Neural progenitor cell (in vitro differentiated cells): Measurements from ENCODE around the gene BCL7B. TPM values are rescaled to one million over a fixed set of nuclear protein-coding genes. Genes with fewer than 3 reads are reported as not detected.
"Not testable (repeated sequence)": the region's sequence is repeated elsewhere in the genome, so short reads cannot be mapped to it uniquely, and the experiment has no call there.

Experiments used
- DNase-seq: peaks from one replicate; pipeline ENCODE4 v3.0.0-alpha.2; 2016; ENCODE audit warnings: low spot score
- H2AFZ ChIP-seq: fragments of 200-600 bp; sonication (generic); replicated peaks from 2 replicates; pipeline ENCODE4 v1.6.1; 2016; ENCODE audit warnings: antibody characterized with exemption
- H3F3A ChIP-seq: fragments of 200-600 bp; sonication (generic); 2 replicates; pipeline ENCODE4 v1.6.1; 2016; ENCODE audit warnings: antibody characterized with exemption, low read depth
- H3K27ac ChIP-seq: fragments of 200-600 bp; sonication (generic); 2 replicates; pipeline ENCODE4 v1.5.1; 2016; ENCODE audit warnings: mild to moderate bottlenecking
- H3K27me3 ChIP-seq: fragments of 200-600 bp; sonication (generic); 2 replicates; pipeline ENCODE4 v1.6.1; 2016; ENCODE audit warnings: mild to moderate bottlenecking, moderate library complexity
- H3K36me3 ChIP-seq: fragments of 200-600 bp; sonication (generic); 2 replicates; pipeline ENCODE4 v1.5.1; 2016
- H3K4me1 ChIP-seq: fragments of 200-600 bp; sonication (generic); 2 replicates; pipeline ENCODE4 v1.6.1; 2016; ENCODE audit warnings: mixed run types
- H3K4me2 ChIP-seq: fragments of 200-600 bp; sonication (generic); 2 replicates; pipeline ENCODE4 v1.6.1; 2016
- H3K4me3 ChIP-seq: fragments of 200-600 bp; sonication (generic); 2 replicates; pipeline ENCODE4 v1.5.1; 2016
- H3K79me2 ChIP-seq: fragments of 200-600 bp; sonication (generic); 2 replicates; pipeline ENCODE4 v1.6.1; 2016; ENCODE audit warnings: low read depth
- H3K9ac ChIP-seq: fragments of 200-600 bp; sonication (generic); 2 replicates; pipeline ENCODE4 v1.6.1; 2016
- H3K9me3 ChIP-seq: fragments of 200-600 bp; sonication (generic); 2 replicates; pipeline ENCODE4 v1.5.1; 2016; ENCODE audit warnings: low read depth
- H4K20me1 ChIP-seq: fragments of 200-600 bp; sonication (generic); 2 replicates; pipeline ENCODE4 v1.6.1; 2016; ENCODE audit warnings: low read depth
- H3K27ac Mint-ChIP-seq: 3 replicates; pipeline ENCODE4 v1.8.0; 2021; ENCODE audit warnings: mixed read lengths
- H3K27me3 Mint-ChIP-seq: 2 replicates; pipeline ENCODE4 v1.8.0; 2022; ENCODE audit warnings: low read depth, mild to moderate bottlenecking, inconsistent platforms, moderate library complexity, mixed read lengths; ENCODE audit not compliant: insufficient read depth
- H3K36me3 Mint-ChIP-seq: 3 replicates; pipeline ENCODE4 v1.8.0; 2021; ENCODE audit warnings: mixed read lengths
- H3K4me1 Mint-ChIP-seq: 3 replicates; pipeline ENCODE4 v1.8.0; 2021; ENCODE audit warnings: mixed read lengths
- H3K4me3 Mint-ChIP-seq: 3 replicates; pipeline ENCODE4 v1.8.0; 2021; ENCODE audit warnings: mild to moderate bottlenecking, moderate library complexity, mixed read lengths
- H3K9me3 Mint-ChIP-seq: 3 replicates; pipeline ENCODE4 v1.8.0; 2020; ENCODE audit warnings: mixed read lengths
- EZH2 ChIP-seq: fragments of 200-600 bp; sonication (generic); IDR thresholded peaks from 2 replicates; pipeline ENCODE4 v1.6.1; 2017; ENCODE audit warnings: antibody characterized with exemption, mild to moderate bottlenecking, moderate library complexity
- EZH2phosphoT487 ChIP-seq: fragments of 200-600 bp; sonication (generic); IDR thresholded peaks from 2 replicates; pipeline ENCODE4 v1.6.1; 2017; ENCODE audit warnings: antibody characterized with exemption
- total RNA-seq: library from RNA; depleted of rRNA; stranded (reverse); fragments of >200 nt; gene quantifications from 2 replicates; pipeline ENCODE4 v1.2.3, GENCODE V29; 2015; ENCODE audit warnings: low replicate concordance
- TF ChIP-seq, protein P1 (sequence below): fragments of 200-600 bp; sonication (generic); IDR thresholded peaks from 2 replicates; pipeline ENCODE4 v1.5.1; 2017; ENCODE audit warnings: antibody characterized with exemption, mild to moderate bottlenecking

Gene BCL7B
- total RNA-seq, 1 donor from 2014 or later = 10.4 TPM

DNA sequence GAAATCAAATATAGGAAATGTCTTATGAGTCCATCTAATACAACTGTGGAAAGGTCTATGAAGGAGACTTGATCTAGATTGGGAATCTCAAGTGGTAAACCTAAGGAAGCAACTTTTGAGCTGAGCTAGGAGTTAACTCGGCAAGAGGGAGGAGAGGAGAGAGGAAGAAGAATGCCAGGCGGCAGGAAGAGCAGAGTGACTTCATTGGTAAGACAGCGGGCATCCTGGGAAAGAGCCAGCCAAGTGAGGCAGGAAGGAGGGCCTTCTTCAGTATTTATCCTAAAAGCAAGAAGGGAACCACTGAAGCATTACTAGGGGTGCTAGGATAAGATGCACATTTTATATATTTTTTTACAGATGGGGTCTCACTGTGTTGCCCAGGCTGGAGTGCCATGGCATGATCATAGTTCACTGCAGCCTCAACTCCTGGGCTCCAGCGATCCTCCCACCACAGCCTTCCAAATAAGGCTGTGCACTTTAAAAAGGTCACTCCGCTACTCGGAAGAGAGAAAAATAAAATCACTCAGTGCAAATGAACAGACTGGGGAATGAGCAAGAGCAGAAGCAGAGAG lies 2.0 kb downstream of the BCL7B start:
- H3K9me3 Mint-ChIP-seq = no peaks in the 10 kb centered on the region
- no peak overlapping the region for H3K4me2 ChIP-seq
- TF ChIP-seq EZH2phosphoT487 (no peak), EZH2 (no peak)
- TF ChIP-seq, protein P1, sequence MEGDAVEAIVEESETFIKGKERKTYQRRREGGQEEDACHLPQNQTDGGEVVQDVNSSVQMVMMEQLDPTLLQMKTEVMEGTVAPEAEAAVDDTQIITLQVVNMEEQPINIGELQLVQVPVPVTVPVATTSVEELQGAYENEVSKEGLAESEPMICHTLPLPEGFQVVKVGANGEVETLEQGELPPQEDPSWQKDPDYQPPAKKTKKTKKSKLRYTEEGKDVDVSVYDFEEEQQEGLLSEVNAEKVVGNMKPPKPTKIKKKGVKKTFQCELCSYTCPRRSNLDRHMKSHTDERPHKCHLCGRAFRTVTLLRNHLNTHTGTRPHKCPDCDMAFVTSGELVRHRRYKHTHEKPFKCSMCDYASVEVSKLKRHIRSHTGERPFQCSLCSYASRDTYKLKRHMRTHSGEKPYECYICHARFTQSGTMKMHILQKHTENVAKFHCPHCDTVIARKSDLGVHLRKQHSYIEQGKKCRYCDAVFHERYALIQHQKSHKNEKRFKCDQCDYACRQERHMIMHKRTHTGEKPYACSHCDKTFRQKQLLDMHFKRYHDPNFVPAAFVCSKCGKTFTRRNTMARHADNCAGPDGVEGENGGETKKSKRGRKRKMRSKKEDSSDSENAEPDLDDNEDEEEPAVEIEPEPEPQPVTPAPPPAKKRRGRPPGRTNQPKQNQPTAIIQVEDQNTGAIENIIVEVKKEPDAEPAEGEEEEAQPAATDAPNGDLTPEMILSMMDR = no peak
- H3K4me1 ChIP-seq = no peaks in the 10 kb centered on the region
- H3K9ac ChIP-seq = no peak overlapping the region
- H3K4me3 ChIP-seq = no peak overlapping the region
- H3K4me1 Mint-ChIP-seq = peaks cover 19% of the 10 kb centered on the region
- H3K9me3 ChIP-seq = no peaks in the 10 kb centered on the region
- H3K27ac Mint-ChIP-seq = no peak overlapping the region
- H3K27me3 ChIP-seq = peaks cover 20% of the 10 kb centered on the region
- H3K79me2 ChIP-seq = peaks cover 60% of the 10 kb centered on the region
- no peak overlapping the region for H3K27ac ChIP-seq
- H3K4me3 Mint-ChIP-seq = peak overlapping the region; percentile 94
- H3K36me3 Mint-ChIP-seq = peaks cover 8% of the 10 kb centered on the region
- no peak overlapping the region for H2AFZ ChIP-seq
- peaks cover 23% of the 10 kb centered on the region for H3F3A ChIP-seq
- peaks cover 16% of the 10 kb centered on the region for H4K20me1 ChIP-seq
- H3K27me3 Mint-ChIP-seq = peaks cover 7% of the 10 kb centered on the region
- DNase-seq = no peak
- H3K36me3 ChIP-seq = peaks cover 9% of the 10 kb centered on the region

DNA sequence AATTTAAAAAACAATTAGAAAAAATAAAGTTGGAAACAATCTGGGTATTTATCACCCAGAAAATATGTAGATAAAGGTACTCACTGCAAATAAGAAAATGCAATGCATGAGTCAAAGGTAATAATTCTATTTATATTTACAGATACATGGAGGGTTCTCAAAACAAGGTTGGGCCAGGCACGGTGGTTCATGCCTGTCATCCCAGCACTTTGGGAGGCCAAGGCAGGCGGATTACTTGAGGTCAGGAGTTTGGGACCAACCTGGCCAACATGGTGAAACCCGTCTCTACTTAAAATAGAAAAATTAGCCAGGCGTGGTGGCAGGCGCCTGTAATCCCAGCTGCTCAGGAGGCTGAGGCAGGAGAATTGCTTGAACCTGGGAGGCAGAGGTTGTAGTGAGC lies 7.4 kb downstream of the BCL7B start:
- peaks cover 84% of the 10 kb centered on the region for H3K79me2 ChIP-seq
- H3K9ac ChIP-seq, H3K4me1 ChIP-seq, H3K27me3 Mint-ChIP-seq, H4K20me1 ChIP-seq, H3K36me3 ChIP-seq, DNase-seq, H3K27ac Mint-ChIP-seq, H3K27me3 ChIP-seq, H3K9me3 Mint-ChIP-seq, H3K9me3 ChIP-seq, H3K4me3 Mint-ChIP-seq, H3K4me1 Mint-ChIP-seq, H3K27ac ChIP-seq, H3K4me3 ChIP-seq, H3F3A ChIP-seq, H2AFZ ChIP-seq, H3K4me2 ChIP-seq: not testable (repeated sequence)
- H3K36me3 Mint-ChIP-seq = peaks cover 19% of the 10 kb centered on the region

DNA sequence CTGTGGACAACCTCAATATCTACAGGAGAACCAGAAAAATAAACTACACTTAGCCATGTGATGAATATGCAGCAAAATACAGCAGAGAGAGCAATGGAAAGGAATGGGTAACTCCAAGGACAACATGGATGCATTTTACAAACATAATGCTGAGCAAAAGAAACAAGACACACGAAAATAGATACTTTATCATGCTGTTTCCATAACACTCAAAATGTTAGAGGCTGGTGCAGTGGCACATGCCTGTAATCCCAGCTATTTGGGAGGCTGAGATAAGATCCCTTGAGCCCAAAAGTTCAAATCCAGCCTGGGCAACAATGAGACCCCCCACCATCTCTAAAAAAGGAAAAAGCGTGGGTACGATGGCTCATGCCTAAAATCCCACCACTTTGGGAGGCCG lies 8.3 kb downstream of the BCL7B start:
- Histone ChIP-seq H3K79me2 (peaks cover 84% of the 10 kb centered on the region), H3F3A (peaks cover 5% of the 10 kb centered on the region), H3K27me3 (no peaks in the 10 kb centered on the region), H3K4me3 (no peak overlapping the region), H3K9me3 (no peaks in the 10 kb centered on the region), H3K36me3 (peaks cover 9% of the 10 kb centered on the region), H3K4me1 (peaks cover 5% of the 10 kb centered on the region), H3K9ac (no peak overlapping the region), H3K27ac (no peak overlapping the region), H2AFZ (no peak overlapping the region), H4K20me1 (no peaks in the 10 kb centered on the region), H3K4me2 (no peak overlapping the region)
- TF ChIP-seq EZH2phosphoT487 (no peak), EZH2 (no peak)
- TF ChIP-seq, protein P1 = no peak
- Mint-ChIP-seq H3K36me3 (peaks cover 19% of the 10 kb centered on the region), H3K4me3 (no peak overlapping the region), H3K27ac (no peak overlapping the region), H3K9me3 (no peaks in the 10 kb centered on the region), H3K4me1 (peaks cover 2% of the 10 kb centered on the region), H3K27me3 (peaks cover 2% of the 10 kb centered on the region)
- no peak for DNase-seq

DNA sequence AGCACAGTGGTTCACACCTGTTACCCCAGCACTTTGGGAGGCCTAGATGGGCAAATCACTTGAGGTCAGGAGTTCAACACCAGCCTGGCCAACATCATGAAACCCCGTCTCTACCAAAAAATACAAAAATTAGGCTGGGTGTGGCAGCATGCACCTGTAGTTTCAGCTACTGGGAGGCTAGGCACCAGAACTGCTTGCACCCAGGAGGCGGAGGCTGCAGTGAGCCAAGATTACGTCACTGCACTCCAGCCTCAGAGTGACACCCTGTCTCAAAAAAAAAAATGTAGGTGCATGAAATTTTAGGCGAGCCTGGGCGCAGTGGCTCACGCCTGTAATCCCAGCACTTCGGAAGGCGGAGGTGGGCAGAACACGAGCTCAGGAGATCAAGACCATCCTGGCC lies 9.6 kb downstream of the BCL7B start:
- peaks cover 21% of the 10 kb centered on the region for H3K36me3 Mint-ChIP-seq

More for the DNA sequence above, 9.6 kb downstream of the BCL7B start:
- H4K20me1 ChIP-seq = no peaks in the 10 kb centered on the region
- H3K9me3 ChIP-seq = no peaks in the 10 kb centered on the region
- no peaks in the 10 kb centered on the region for H3K9me3 Mint-ChIP-seq
- no peaks in the 10 kb centered on the region for H3K27me3 ChIP-seq
- H3K4me3 Mint-ChIP-seq = no peak overlapping the region
- peaks cover 9% of the 10 kb centered on the region for H3K36me3 ChIP-seq
- peaks cover 5% of the 10 kb centered on the region for H3F3A ChIP-seq
- H3K4me1 ChIP-seq = peaks cover 5% of the 10 kb centered on the region
- TF ChIP-seq, protein P1 = no peak
- TF ChIP-seq EZH2phosphoT487 = no peak
- no peak for TF ChIP-seq EZH2
- peaks cover 71% of the 10 kb centered on the region for H3K79me2 ChIP-seq
- DNase-seq = no peak
- no peak overlapping the region for H3K4me3 ChIP-seq
- no peak overlapping the region for H3K9ac ChIP-seq
- H2AFZ ChIP-seq = no peak overlapping the region
- no peak overlapping the region for H3K27ac ChIP-seq
- H3K27me3 Mint-ChIP-seq = peaks cover 2% of the 10 kb centered on the region
- no peak overlapping the region for H3K27ac Mint-ChIP-seq
- peaks cover 2% of the 10 kb centered on the region for H3K4me1 Mint-ChIP-seq
- H3K4me2 ChIP-seq = no peak overlapping the region
